Measurements from ENCODE around the gene PTPN7.

PTPN7 gene

DNA sequence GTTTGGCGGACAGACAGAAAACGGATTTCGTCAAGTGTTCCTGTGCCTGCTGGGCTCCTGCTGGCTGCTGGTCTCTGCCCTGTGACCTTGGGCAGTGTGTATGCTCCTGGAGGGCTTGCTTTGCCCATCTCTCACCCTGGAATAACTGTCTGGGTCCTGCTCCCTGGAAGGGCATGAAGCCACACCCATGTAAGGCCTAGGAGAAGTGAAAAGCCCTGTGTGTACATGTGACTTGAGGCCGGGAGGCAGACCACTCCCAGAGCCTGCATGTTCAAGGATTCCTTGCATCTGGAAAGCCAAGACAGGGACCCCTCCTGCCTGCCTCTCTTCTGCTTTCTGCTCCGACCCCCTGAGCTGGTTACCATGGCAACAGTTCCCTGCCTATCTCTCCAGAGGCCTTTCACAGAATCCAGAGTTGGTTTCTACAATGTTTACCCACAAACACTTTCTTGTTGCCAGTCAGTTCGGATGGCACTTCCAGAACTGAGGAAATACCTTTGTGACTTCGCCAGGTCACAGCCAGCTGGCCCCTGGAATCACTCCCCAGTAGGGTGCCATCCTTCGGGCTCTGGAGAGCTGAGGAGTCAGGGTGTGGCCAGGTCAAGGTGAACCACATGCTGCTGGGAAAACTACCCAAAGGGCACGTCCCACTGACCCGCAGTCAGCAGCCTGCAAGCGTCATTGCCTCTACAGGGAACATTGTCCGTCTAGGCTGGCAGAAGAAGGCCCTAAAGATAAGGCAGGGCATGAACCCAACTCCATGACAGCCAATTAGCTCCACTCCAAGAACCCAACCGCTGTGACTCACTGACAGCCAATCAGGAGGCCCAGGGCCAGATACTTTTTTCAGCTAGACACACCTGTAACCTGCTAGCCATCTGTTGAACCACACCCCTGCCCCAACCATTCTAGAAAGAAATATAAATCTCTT, 52.3 kb downstream of the PTPN7 start:
- Histone ChIP-seq H3K27ac (no peak overlapping the region), H3K4me3 (no peak overlapping the region)
- no peak for DNase-seq (ENCODE audit: low spot score)
- TF ChIP-seq, protein P1, sequence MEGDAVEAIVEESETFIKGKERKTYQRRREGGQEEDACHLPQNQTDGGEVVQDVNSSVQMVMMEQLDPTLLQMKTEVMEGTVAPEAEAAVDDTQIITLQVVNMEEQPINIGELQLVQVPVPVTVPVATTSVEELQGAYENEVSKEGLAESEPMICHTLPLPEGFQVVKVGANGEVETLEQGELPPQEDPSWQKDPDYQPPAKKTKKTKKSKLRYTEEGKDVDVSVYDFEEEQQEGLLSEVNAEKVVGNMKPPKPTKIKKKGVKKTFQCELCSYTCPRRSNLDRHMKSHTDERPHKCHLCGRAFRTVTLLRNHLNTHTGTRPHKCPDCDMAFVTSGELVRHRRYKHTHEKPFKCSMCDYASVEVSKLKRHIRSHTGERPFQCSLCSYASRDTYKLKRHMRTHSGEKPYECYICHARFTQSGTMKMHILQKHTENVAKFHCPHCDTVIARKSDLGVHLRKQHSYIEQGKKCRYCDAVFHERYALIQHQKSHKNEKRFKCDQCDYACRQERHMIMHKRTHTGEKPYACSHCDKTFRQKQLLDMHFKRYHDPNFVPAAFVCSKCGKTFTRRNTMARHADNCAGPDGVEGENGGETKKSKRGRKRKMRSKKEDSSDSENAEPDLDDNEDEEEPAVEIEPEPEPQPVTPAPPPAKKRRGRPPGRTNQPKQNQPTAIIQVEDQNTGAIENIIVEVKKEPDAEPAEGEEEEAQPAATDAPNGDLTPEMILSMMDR (IDR thresholded peaks at IDR 0.05) = no peak

DNA sequence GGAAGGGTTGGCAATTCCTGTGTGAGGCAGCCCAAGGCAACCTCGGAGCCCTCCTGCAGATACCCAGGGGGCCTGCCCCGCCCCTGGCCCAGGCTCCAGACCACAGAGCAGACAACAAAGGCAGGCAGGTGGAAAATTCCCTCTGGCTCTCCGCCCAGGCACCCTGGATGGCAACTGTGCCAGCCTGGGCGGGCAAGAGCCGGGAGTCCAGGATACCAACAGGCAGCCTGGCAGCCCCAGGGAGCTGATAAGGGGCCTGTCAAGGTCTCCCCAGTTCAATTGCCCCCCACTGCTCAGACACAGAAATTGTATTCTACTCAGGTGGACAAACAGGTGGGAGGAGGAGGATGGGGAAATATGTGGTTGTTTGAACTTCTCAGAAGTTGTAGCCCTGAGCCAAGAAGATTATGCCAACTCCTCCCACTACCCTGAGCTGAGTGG, 53.1 kb downstream of the PTPN7 start:
- TF ChIP-seq, protein P1 (IDR thresholded peaks at IDR 0.05) = no peak
- DNase-seq (ENCODE audit: low spot score) = no peak
- H3K27ac ChIP-seq = no peak overlapping the region
- no peak overlapping the region for H3K4me3 ChIP-seq

DNA sequence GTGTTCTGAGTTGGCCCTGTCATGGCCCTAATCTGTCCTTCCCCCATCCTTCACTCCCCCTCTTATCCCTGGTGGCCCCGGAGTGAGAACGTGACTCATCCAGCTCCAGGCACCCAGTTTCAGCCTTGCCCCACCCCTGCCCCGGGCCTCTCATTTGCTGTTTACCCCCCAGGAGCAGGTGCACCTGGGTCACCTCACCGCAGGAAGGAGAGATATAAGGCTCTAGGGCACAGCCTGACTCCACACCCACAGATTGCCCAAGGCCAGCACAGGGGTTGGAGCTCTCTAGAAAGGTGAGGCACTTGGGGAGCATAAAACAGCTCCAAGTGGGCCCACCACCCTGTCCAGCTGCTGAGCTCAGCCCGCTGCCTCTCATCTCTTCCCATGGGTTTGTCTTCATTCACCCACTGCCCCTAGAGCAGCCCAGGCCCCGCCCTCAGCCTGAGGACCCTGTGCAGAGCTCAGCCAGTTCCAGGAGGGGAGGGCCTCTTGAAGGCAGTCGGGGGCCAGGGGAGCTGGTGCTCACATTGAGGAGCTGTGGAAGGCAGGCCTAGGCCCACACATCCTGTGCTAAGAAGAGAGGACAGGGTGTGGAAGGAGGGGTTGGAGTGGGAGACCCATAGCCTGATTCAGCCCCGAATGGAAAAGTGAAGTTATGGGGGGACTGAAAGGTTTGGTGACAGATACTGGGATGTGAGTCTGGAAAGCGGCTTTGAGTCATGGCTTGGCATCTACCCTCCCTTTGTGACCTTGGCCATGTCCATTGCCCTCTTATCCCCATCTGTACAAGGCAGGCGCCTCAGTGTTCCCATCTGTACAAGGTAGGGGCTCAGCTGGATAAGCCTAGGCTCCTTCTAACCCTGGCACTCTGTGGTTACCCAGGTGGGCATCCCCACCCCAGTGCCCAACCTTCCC, 53.8 kb downstream of the PTPN7 start:
- Histone ChIP-seq H3K27ac (no peak overlapping the region), H3K4me3 (no peak overlapping the region)
- TF ChIP-seq, protein P1 (IDR thresholded peaks at IDR 0.05) = no peak
- DNase-seq (ENCODE audit: low spot score) = no peak

DNA sequence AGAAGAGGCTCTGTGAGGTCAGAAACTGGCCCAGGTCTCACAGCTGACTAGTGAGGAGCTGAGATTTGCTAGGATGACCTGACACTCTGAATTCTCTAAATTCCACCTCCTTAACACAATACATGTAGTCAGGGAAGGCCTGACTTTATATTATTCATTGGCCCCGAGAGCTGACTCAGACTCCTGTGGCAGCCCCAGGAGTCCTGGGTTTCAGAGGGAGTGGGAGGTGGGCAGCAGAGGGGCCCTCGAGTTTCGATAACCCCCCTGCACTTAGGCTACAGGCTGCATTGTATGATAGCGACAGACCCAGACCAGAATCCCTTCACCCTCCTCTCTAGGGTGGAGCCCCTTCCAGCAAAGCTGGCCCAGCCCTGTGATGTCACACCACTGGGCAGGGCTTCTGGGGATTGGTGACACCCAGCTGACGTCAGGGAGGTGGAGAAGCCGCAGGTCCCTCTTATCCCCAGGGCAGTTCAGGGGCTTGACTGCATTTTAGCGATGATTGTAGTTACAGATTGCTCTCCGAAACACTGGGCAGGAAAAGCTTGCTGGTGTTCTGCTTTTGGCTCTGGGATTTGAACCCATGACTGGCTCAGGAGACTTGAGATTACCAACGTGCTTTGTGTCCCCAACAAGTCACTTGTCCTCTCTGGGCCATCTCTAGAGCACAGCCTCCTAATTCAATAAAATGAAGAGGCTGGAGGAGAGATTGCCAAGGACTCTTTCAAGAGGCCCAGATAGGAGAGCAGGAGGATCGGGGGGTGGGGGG, 54.6 kb downstream of the PTPN7 start:
- DNase-seq (ENCODE audit: low spot score) = no peak
- Histone ChIP-seq H3K4me3 (no peak overlapping the region), H3K27ac (no peak overlapping the region)
- TF ChIP-seq, protein P1 (IDR thresholded peaks at IDR 0.05) = no peak

DNA sequence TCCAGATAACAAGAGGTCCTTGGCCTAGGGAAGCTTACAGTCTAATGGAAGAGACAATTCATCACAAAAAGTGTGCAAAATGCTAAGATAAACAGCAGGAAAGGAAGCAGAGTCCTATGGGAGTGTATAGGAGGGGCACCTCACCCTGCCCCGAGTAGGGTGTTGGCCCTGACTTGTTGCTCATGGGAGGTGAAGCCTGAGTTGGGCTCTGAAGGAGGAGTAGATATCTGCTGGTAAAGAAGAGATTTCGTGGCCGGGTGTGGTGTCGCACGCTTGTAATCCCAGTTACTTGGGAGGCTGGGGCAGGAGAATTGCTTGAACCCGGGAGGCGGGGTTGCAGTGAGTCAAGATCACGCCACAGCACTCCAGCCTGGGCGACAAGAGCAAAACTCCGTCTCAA, 56.3 kb downstream of the PTPN7 start:
- Histone ChIP-seq H3K27ac (no peak overlapping the region), H3K4me3 (no peak overlapping the region)
- TF ChIP-seq, protein P1 (IDR thresholded peaks at IDR 0.05) = no peak
- DNase-seq (ENCODE audit: low spot score) = no peak

DNA sequence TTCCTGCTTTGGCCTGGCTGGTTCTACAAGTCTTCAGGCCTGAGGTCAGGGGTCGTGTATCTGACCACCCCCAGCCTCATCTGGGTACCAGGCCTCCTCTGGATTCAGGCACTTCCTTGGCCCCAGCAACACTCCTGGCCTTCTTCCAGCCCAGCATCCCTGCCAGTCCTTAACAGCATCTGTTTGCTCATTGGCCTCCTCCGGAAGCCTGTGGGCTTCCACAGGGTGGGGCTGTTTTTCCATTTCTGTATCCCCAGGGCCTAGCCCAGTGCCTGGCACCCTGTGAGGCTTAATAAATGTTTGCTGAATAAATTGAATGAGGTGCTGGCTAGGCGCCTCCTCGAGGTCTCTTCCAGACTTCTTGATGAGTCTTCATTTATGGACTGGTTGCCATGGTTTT, 59.2 kb downstream of the PTPN7 start:
- TF ChIP-seq, protein P1 (IDR thresholded peaks at IDR 0.05) = no peak
- Histone ChIP-seq H3K4me3 (no peak overlapping the region), H3K27ac (no peak overlapping the region)
- DNase-seq (ENCODE audit: low spot score) = no peak
